H1 (cell line): Measurements from ENCODE around the gene GPR137. TPM values are rescaled to one million over a fixed set of nuclear protein-coding genes. Genes with fewer than 3 reads are reported as not detected.

Source experiments
- EGR1 ChIP-seq: IDR thresholded peaks from 2 replicates; pipeline ENCODE4 v1.6.1; 2011; ENCODE audit warnings: low read depth, low read length, borderline replicate concordance
- FOSL1 ChIP-seq: IDR thresholded peaks from 2 replicates; pipeline ENCODE4 v1.6.1; 2011; ENCODE audit warnings: mild to moderate bottlenecking, low read depth, low read length, moderate library complexity; ENCODE audit not compliant: insufficient read depth
- JUN ChIP-seq: IDR thresholded peaks from 2 replicates; pipeline ENCODE4 v1.6.1; 2011; ENCODE audit warnings: low read depth, mild to moderate bottlenecking, improper control_type of control experiment, low read length
- MAFK ChIP-seq: IDR thresholded peaks from 2 replicates; pipeline ENCODE4 v1.6.1; 2012; ENCODE audit warnings: low read depth, mild to moderate bottlenecking, improper control_type of control experiment, low read length
- NANOG ChIP-seq: IDR thresholded peaks from 2 replicates; pipeline ENCODE4 v1.6.1; 2011; ENCODE audit warnings: low read length, low read depth, mild to moderate bottlenecking, inconsistent platforms; ENCODE audit not compliant: insufficient read depth, poor library complexity, severe bottlenecking
- NRF1 ChIP-seq: IDR thresholded peaks from 2 replicates; pipeline ENCODE4 v1.6.1; 2011; ENCODE audit warnings: mild to moderate bottlenecking, low read depth, low read length, improper control_type of control experiment
- polyA plus RNA-seq, 7 experiments: library from polyadenylated mRNA; depleted of rRNA in 3 of 7; stranded (reverse) in 5 of 7; unstranded in 2 of 7; fragments of >200 nt in 5 of 7; fragments of 200-250 nt in 2 of 7; gene quantifications; 1 replicate in 5 of 7; 2 replicates in 1 of 7; 4 replicates in 1 of 7; pipeline versions ENCODE4 v1.2.1 to v1.2.3, GENCODE V29; 2011 to 2013; ENCODE audit warnings: missing spikeins in 2 of 7, mixed read lengths in 2 of 7
- total RNA-seq: library from RNA; stranded (reverse); fragmentation: NEBNext Ultra II Directional; extraction: Animal tissue kit (Norgen Biotek cat#: 25700); gene quantifications from 2 replicates; pipeline ENCODE4 v1.2.1, GENCODE V29; 2021

GPR137 gene
- total and polyA plus RNA-seq, 2 of the 8 experiments (the other 6 are each of a cell fraction or from before 2014, with no cell fraction given): 36.2 to 37.8 TPM

- TF ChIP-seq FOSL1 (no peak), MAFK (no peak), NRF1 (peak; percentile 79), EGR1 (0 out of 2 replicates have a peak, but pooled peaks have one; percentile 28), NANOG (no peak), JUN (no peak)
Observed at GRCh38 chr11:64305075-64305690, 19.5 kb downstream of the GPR137 start, which contains the start of gene ESRRA (continued).
